ENCODE measurements around the gene UGDH.
"Not testable (repeated sequence)": the region's sequence is repeated elsewhere in the genome, so short reads cannot be mapped to it uniquely, and the experiment has no call there.

The UGDH gene

GRCh38 chr4:39529534-39529933, 2.3 kb upstream of the UGDH start:
- DNase-seq (ENCODE audit: low read depth in 2 of 2), result no peak

GRCh38 chr4:39528061-39528465, 824 bp upstream of the UGDH start:
- no peak for DNase-seq (ENCODE audit: low read depth in 2 of 2)

- DNase-seq (ENCODE audit: low read depth in 2 of 2), result peak; percentile 9 to 20
These were observed 409 bp downstream of the UGDH start for GRCh38 chr4:39526765-39527295.

- DNase-seq (ENCODE audit: low read depth in 2 of 2), result no peak
These were observed 1.2 kb downstream of the UGDH start for GRCh38 chr4:39525822-39526690.

GRCh38 chr4:39524161-39524957, 2.9 kb downstream of the UGDH start:
- DNase-seq (ENCODE audit: low read depth in 2 of 2), result no peak

- no peak for DNase-seq (ENCODE audit: low read depth in 2 of 2)
These were observed 5.2 kb downstream of the UGDH start for GRCh38 chr4:39522068-39522467.

GRCh38 chr4:39521253-39521919, 5.9 kb downstream of the UGDH start:
- no peak for DNase-seq (ENCODE audit: low read depth in 2 of 2)

- DNase-seq (ENCODE audit: low read depth in 2 of 2), result no peak
These were observed 8.8 kb downstream of the UGDH start for GRCh38 chr4:39518484-39518883.

- DNase-seq (ENCODE audit: low read depth in 2 of 2), result no peak
These were observed 10.8 kb downstream of the UGDH start for GRCh38 chr4:39516407-39516966.

- not testable (repeated sequence) for DNase-seq (ENCODE audit: low read depth in 2 of 2)
These were observed 11.4 kb downstream of the UGDH start for GRCh38 chr4:39515669-39516401.

- no peak for DNase-seq (ENCODE audit: low read depth in 2 of 2)
These were observed 12.3 kb downstream of the UGDH start for GRCh38 chr4:39514888-39515401.

- not testable (repeated sequence) for DNase-seq (ENCODE audit: low read depth in 2 of 2)
These were observed 13.0 kb downstream of the UGDH start for GRCh38 chr4:39514266-39514665.

GRCh38 chr4:39510348-39510929, 16.8 kb downstream of the UGDH start:
- DNase-seq (ENCODE audit: low read depth in 2 of 2), result no peak

- no peak for DNase-seq (ENCODE audit: low read depth in 2 of 2)
These were observed 21.7 kb downstream of the UGDH start for GRCh38 chr4:39505581-39505980.

- no peak for DNase-seq (ENCODE audit: low read depth in 2 of 2)
These were observed 22.7 kb downstream of the UGDH start for GRCh38 chr4:39504538-39504937.

GRCh38 chr4:39502664-39503035, 24.6 kb downstream of the UGDH start:
- DNase-seq (ENCODE audit: low read depth in 2 of 2), result not testable (repeated sequence)

GRCh38 chr4:39502019-39502663, 25.1 kb downstream of the UGDH start:
- no peak for DNase-seq (ENCODE audit: low read depth in 2 of 2)

- no peak for DNase-seq (ENCODE audit: low read depth in 2 of 2)
These were observed 28.6 kb downstream of the UGDH start for GRCh38 chr4:39498727-39499020.

GRCh38 chr4:39497909-39498726, 29.1 kb downstream of the UGDH start:
- DNase-seq (ENCODE audit: low read depth in 2 of 2), result no peak
